Astrocyte of the spinal cord (primary cell): ENCODE results near the gene ANGPTL7.
"Not testable (repeated sequence)": the region's sequence is repeated elsewhere in the genome, so short reads cannot be mapped to it uniquely, and the experiment has no call there.

Source experiments
- DNase-seq: peaks from one replicate; pipeline ENCODE4 v3.0.0; 2011; ENCODE audit warnings: low read depth, low spot score
- H3K4me3 ChIP-seq: 2 replicates; pipeline ENCODE4 v1.5.1; 2011; ENCODE audit warnings: low read depth, mild to moderate bottlenecking, low read length, moderate library complexity
- CTCF ChIP-seq: IDR thresholded peaks from 2 replicates; pipeline ENCODE4 v1.5.1; 2012; ENCODE audit warnings: low read depth, mild to moderate bottlenecking, low read length, inconsistent platforms
- in situ Hi-C: cut with HindIII; loops from 2 replicates; pipeline ENCODE4 v1.10.0; 2017; ENCODE audit warnings: low sequenced_read_pairs

Gene ANGPTL7

GRCh38 chr1:11156441-11156840 is 32.7 kb upstream of the ANGPTL7 start:
- in situ Hi-C loops = no loop called here
- H3K4me3 ChIP-seq = no peak overlapping the region
- no peak for TF ChIP-seq CTCF
- no peak for DNase-seq

- in situ Hi-C loops = no loop called here
- TF ChIP-seq CTCF = no peak
- no peak overlapping the region for H3K4me3 ChIP-seq
- DNase-seq = no peak
These were observed 32.2 kb upstream of the ANGPTL7 start for GRCh38 chr1:11156963-11157362.

GRCh38 chr1:11157394-11157793 is 31.8 kb upstream of the ANGPTL7 start:
- in situ Hi-C loops = no loop called here
- TF ChIP-seq CTCF = no peak
- DNase-seq = no peak
- H3K4me3 ChIP-seq = no peak overlapping the region

GRCh38 chr1:11157867-11158266 is 31.3 kb upstream of the ANGPTL7 start:
- H3K4me3 ChIP-seq = no peak overlapping the region
- in situ Hi-C loops = no loop called here
- peak; percentile 23 for DNase-seq
- TF ChIP-seq CTCF = no peak

- no peak for DNase-seq
- peak; percentile 6 for TF ChIP-seq CTCF
- no peak overlapping the region for H3K4me3 ChIP-seq
- in situ Hi-C loops = no loop called here
These were observed 30.9 kb upstream of the ANGPTL7 start for GRCh38 chr1:11158291-11158690.

GRCh38 chr1:11158720-11159321 is 30.3 kb upstream of the ANGPTL7 start:
- peak; percentile 92 for DNase-seq
- no peak for TF ChIP-seq CTCF
- in situ Hi-C loops = no loop called here
- no peak overlapping the region for H3K4me3 ChIP-seq

- in situ Hi-C loops, H3K4me3 ChIP-seq: not testable (repeated sequence)
These were observed 26.4 kb upstream of the ANGPTL7 start for GRCh38 chr1:11162752-11163151.

GRCh38 chr1:11166744-11167143 is 22.4 kb upstream of the ANGPTL7 start:
- H3K4me3 ChIP-seq, in situ Hi-C loops, DNase-seq: not testable (repeated sequence)

More at GRCh38 chr1:11162752-11163151, 26.4 kb upstream of the ANGPTL7 start:
- DNase-seq = not testable (repeated sequence)
